GM20000 (cell line): ENCODE results near the gene CHID1.

Experiments used
- DNase-seq: peaks from one replicate; pipeline ENCODE4 v3.0.0; 2012; ENCODE audit warnings: low spot score
- TF ChIP-seq, protein P1 (sequence below): IDR thresholded peaks from 2 replicates; pipeline ENCODE4 v1.5.1; 2012; ENCODE audit warnings: mild to moderate bottlenecking, control low read depth; ENCODE audit errors: extremely low read depth, missing control alignments

Gene CHID1

DNA sequence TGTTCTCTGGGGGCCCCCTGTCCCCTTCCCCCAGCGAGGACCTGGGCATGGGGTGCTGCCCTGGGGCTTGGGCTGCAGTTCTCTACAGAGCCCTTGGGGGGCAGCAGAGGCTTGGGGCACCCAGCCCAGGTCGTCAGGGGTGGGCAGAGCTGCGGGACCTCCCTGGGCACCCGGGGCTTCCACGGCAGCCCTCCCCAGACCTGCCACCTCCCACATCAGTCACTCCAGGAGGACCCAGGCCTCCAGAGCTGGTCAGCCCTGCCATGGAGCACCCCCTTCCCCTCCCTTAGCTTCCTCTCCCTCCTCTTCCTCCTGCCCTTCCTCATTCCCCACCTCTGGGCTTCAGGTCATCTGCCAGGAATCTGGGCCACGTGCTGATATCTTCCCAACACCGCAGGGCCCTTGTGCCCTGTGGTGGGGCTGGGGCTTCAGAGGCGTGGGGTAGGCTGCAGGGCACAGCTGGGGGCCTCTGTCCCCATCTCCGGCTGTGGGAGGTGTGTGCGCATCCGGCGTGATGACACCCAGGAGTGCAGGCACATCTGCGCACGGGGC is 62.2 kb downstream of the CHID1 start:
- DNase-seq = peak; percentile 92
- TF ChIP-seq, protein P1, sequence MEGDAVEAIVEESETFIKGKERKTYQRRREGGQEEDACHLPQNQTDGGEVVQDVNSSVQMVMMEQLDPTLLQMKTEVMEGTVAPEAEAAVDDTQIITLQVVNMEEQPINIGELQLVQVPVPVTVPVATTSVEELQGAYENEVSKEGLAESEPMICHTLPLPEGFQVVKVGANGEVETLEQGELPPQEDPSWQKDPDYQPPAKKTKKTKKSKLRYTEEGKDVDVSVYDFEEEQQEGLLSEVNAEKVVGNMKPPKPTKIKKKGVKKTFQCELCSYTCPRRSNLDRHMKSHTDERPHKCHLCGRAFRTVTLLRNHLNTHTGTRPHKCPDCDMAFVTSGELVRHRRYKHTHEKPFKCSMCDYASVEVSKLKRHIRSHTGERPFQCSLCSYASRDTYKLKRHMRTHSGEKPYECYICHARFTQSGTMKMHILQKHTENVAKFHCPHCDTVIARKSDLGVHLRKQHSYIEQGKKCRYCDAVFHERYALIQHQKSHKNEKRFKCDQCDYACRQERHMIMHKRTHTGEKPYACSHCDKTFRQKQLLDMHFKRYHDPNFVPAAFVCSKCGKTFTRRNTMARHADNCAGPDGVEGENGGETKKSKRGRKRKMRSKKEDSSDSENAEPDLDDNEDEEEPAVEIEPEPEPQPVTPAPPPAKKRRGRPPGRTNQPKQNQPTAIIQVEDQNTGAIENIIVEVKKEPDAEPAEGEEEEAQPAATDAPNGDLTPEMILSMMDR = peak; percentile 84

DNA sequence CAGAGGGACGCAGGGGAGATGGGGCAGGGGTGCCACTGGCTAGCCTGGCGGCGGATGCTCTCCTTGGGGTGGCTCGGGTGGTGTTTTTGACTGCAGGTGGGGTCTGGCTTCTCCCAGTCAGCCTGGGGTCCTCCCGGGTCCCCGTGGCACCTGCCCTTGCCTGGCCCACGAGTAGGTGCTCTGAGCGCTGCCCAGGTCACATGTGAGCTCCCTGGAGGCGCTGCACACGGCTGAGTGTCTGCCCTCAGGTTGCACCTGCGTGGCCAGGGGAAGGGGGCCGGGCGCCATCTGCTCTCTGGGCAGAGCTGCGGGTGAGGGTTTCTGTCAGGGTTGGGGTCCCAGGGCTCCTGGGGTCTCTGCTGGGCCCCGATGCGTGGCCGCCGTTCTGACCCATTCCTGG is 62.7 kb downstream of the CHID1 start:
- no peak for DNase-seq
- TF ChIP-seq, protein P1 = no peak

DNA sequence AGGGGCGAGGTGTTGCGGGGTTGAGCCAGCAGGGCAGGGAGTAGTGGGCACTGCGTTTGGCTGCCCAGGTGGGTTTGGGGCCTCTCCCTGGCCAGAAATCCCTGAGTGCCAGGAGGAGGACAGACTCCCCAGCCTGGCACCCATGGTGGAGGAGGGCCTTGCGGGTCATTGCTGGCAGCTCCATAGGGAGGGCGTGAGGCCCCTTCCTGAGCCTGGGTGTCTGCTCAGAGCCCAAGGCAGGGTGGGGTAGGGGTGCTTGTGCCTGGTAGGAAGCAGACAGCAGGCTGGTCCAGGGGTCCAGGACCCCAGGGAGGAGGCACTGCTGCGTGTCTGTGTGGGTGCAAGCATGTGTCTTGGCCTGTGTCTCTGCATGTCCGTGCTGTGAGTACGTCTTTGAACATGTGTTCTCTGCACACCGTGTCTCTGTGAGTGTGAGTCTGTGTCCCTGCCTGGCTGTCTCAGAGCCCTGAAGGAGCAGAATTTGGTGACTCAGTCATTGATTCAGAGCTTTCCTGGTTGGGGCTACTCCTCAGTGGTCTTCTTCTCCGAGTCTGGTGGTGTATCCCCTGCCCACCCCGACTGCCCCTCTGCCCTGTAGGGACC is 64.0 kb downstream of the CHID1 start:
- no peak for DNase-seq
- TF ChIP-seq, protein P1 = no peak

DNA sequence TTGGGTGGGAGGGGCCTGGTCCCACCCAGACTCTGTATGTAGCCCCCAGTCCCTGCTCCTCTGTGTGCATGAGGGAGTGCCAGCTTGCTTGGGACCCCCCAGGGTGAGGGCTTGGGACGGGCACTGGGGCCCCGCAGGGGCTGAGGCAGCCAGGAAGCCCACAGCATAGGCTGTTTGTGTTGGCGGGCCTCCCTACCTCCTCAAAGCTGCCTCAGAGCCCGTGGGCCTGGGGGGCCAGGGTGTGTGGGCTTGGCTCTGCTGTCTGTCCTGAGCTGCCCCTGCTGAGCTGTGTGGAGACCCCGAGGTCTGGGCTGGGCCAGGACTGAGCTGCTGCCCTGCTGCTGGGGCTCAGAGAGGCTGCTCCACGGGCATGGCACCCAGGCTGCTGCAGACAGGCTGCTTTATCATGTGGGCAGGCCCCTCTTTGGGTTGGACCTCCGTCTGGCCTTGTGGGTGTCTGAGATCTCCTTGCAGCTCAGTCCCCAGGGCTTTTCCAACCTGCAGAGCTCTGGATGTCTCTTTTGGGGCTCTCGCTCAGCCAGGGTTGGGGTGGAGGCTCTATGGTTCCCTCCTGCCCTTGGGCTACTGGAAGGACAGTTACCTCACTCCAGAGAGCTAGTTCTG is 64.6 kb downstream of the CHID1 start:
- DNase-seq = no peak

DNA sequence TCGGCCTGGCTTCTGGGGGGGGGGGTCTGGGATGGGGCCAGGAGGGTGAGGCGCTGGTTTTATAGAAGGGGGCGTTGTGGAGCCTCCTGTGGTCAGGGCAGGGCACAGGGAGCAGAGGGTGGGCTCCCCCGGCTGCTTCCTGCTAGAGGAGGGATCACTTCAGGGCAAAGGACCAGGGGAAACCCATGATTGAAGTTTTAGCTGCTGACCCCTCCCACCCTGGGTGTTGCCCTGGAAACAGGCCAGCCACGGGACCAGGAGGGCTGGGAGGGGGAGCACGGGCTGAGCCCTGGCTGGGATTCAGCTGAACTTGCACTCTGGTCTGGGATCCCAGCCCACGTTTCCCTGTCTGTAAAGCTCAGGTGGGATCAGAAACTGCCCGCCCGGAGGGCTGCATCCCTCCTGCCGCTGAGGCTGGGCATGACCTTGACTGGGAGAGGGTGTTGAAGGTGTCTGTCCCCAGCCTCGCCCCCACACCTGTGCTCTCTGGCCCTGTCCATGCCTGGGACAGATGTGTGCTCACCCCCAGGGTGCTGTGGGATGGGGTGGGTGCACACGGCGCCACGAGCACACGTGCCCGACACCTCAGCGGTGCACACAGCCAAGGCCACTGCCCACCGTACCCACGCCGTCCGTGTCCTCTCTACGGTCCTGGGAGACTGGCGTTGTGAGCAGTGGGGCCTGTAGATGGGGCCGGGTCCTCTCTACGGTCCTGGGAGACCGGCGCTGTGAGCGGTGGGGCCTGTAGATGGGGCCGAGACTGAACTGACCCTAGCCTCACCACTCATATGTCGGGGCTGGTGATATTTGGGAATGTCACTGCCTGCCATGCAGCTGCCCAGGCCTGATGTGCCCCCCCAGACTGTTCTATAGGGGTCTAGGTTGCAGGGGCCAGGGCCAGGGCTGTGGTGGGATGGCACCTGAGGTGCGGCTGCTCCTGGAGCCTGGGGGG is 65.6 kb downstream of the CHID1 start:
- TF ChIP-seq, protein P1 = no peak
- DNase-seq = peak; percentile 80

More for the DNA sequence above, 64.6 kb downstream of the CHID1 start:
- TF ChIP-seq, protein P1 = no peak

DNA sequence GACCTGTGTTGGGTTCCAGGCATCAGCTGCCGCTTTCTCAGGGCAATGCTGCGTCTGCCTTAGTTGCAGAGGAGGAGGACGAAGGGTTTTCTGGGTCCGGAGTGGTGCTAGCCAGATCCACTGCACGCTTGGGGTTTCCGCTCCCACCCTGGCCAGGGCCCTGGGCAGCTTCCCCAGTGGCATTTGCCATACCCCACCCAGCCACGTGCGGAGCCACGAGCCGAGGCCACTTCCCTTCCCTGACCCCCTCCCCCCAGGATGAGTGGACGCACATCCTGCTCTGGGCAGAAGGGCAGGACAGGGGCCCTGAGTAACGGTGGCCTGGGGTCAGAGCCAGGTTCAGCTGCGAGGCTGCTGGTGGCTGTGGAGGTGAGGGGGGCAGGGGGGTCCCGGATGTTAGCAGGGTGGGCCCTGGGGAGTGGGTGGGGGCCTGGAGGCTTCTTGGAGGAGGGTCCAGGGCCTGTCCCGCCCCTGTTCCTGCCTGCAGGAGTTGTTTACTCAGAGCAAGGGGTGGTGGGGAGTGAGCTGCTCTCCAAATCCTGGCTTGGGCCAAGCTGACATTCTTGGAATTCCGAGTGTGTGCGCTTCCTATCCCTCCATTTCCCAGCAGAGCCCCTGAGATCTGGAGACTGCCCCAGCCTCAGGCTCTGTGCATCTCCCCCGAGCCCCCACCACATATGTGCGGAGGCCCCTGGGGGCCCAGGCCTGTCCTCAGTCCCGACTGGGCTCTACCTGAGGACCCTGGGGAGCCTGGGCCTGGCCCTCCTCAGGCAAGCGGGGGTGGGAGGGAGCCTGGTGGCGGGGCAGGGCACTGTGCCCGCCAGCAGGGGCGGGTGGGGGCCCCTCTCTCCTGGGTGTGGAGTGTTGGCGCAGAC is 66.6 kb downstream of the CHID1 start:
- no peak for DNase-seq
- TF ChIP-seq, protein P1 = no peak
